ENCODE data around the gene TRAPPC8.
"Not testable (repeated sequence)": the region's sequence is repeated elsewhere in the genome, so short reads cannot be mapped to it uniquely, and the experiment has no call there.

TRAPPC8 gene

GRCh38 chr18:31837879-31838278, 105.0 kb downstream of the TRAPPC8 start:
- no peak for DNase-seq (ENCODE audit: low spot score)
- TF ChIP-seq CTCF (IDR thresholded peaks at IDR 0.05; ENCODE audit: borderline replicate concordance, control extremely low read depth, extremely low read depth, insufficient read depth, missing control alignments), result no peak
- in situ Hi-C loops (cut with MboI; ENCODE audit: low sequenced_read_pairs, unreplicated experiment), result no loop called here

- no peak for DNase-seq (ENCODE audit: low spot score)
- in situ Hi-C loops (cut with MboI; ENCODE audit: low sequenced_read_pairs, unreplicated experiment), result no loop called here
- TF ChIP-seq CTCF (IDR thresholded peaks at IDR 0.05; ENCODE audit: borderline replicate concordance, control extremely low read depth, extremely low read depth, insufficient read depth, missing control alignments), result no peak
Observed at GRCh38 chr18:31835528-31836133, 107.3 kb downstream of the TRAPPC8 start.

- no peak for DNase-seq (ENCODE audit: low spot score)
- no peak for TF ChIP-seq CTCF (IDR thresholded peaks at IDR 0.05; ENCODE audit: borderline replicate concordance, control extremely low read depth, extremely low read depth, insufficient read depth, missing control alignments)
- in situ Hi-C loops (cut with MboI; ENCODE audit: low sequenced_read_pairs, unreplicated experiment), result no loop called here
Observed at GRCh38 chr18:31831903-31832302, 111.0 kb downstream of the TRAPPC8 start.

GRCh38 chr18:31830686-31831085, 112.2 kb downstream of the TRAPPC8 start:
- in situ Hi-C loops (cut with MboI; ENCODE audit: low sequenced_read_pairs, unreplicated experiment), result no loop called here
- DNase-seq (ENCODE audit: low spot score), result no peak
- no peak for TF ChIP-seq CTCF (IDR thresholded peaks at IDR 0.05; ENCODE audit: borderline replicate concordance, control extremely low read depth, extremely low read depth, insufficient read depth, missing control alignments)

- no peak for TF ChIP-seq CTCF (IDR thresholded peaks at IDR 0.05; ENCODE audit: borderline replicate concordance, control extremely low read depth, extremely low read depth, insufficient read depth, missing control alignments)
- in situ Hi-C loops (cut with MboI; ENCODE audit: low sequenced_read_pairs, unreplicated experiment), result no loop called here
Observed at GRCh38 chr18:31828613-31829012, 114.3 kb downstream of the TRAPPC8 start.

GRCh38 chr18:31826673-31827325, 116.1 kb downstream of the TRAPPC8 start:
- DNase-seq (ENCODE audit: low spot score); in situ Hi-C loops (cut with MboI; ENCODE audit: low sequenced_read_pairs, unreplicated experiment): not testable (repeated sequence)

More at GRCh38 chr18:31828613-31829012, 114.3 kb downstream of the TRAPPC8 start:
- no peak for DNase-seq (ENCODE audit: low spot score)

- no peak for TF ChIP-seq CTCF (IDR thresholded peaks at IDR 0.05; ENCODE audit: borderline replicate concordance, control extremely low read depth, extremely low read depth, insufficient read depth, missing control alignments)
- no peak for DNase-seq (ENCODE audit: low spot score)
- in situ Hi-C loops (cut with MboI; ENCODE audit: low sequenced_read_pairs, unreplicated experiment), result no loop called here
Observed at GRCh38 chr18:31825772-31826171, 117.2 kb downstream of the TRAPPC8 start.
